ENCODE results near the gene RPL26. TPM values are rescaled to one million over a fixed set of nuclear protein-coding genes. Genes with fewer than 3 reads are reported as not detected.
A peak's percentile ranks its signal among the peaks of the same experiment; 100 is the strongest.
"Not testable (repeated sequence)": the region's sequence is repeated elsewhere in the genome, so short reads cannot be mapped to it uniquely, and the experiment has no call there.

RPL26 gene
- total RNA-seq, 1 experiment from 2014 or later: 2,200 TPM

- Histone ChIP-seq H3K27me3 (replicated peaks) (no peaks in the 10 kb centered on the region), H3K4me3 (no peak overlapping the region), H3K9me3 (replicated peaks) (no peaks in the 10 kb centered on the region; the same call in 1 of the 2 replicates), H3K4me1 (replicated peaks) (0 out of 2 replicates have a peak, but pooled peaks cover 3% of the 10 kb centered on the region), H3K36me3 (no peaks in the 10 kb centered on the region), H3K27ac (no peak overlapping the region)
- peak; percentile 58 to 83 for DNase-seq (ENCODE audit: low read depth in 1 of 2, low spot score in 2 of 2)
These were observed 27.2 kb upstream of the RPL26 start for GRCh38 chr17:8409966-8410882.

GRCh38 chr17:8408371-8408770, 25.4 kb upstream of the RPL26 start:
- Histone ChIP-seq H3K4me3 (no peak overlapping the region), H3K27ac (no peak overlapping the region), H3K27me3 (replicated peaks) (no peaks in the 10 kb centered on the region), H3K9me3 (replicated peaks) (no peaks in the 10 kb centered on the region; the same call in 1 of the 2 replicates), H3K36me3 (no peaks in the 10 kb centered on the region), H3K4me1 (replicated peaks) (0 out of 2 replicates have a peak, but pooled peaks cover 3% of the 10 kb centered on the region)
- DNase-seq (ENCODE audit: low read depth in 1 of 2, low spot score in 2 of 2): no peak

- no peak overlapping the region for H3K4me3 ChIP-seq
- no peaks in the 10 kb centered on the region for H3K27me3 ChIP-seq (replicated peaks)
- H3K9me3 ChIP-seq (replicated peaks): no peaks in the 10 kb centered on the region; the same call in 1 of the 2 replicates
- 0 out of 2 replicates have a peak, but pooled peaks cover 3% of the 10 kb centered on the region for H3K4me1 ChIP-seq (replicated peaks)
- H3K27ac ChIP-seq: no peak overlapping the region
- DNase-seq (ENCODE audit: low read depth in 1 of 2, low spot score in 2 of 2): no peak
- no peaks in the 10 kb centered on the region for H3K36me3 ChIP-seq
These were observed 23.2 kb upstream of the RPL26 start for GRCh38 chr17:8406174-8406573.

- Histone ChIP-seq H3K9me3 (replicated peaks) (no peaks in the 10 kb centered on the region), H3K4me1 (replicated peaks) (0 out of 2 replicates have a peak, but pooled peaks cover 2% of the 10 kb centered on the region), H3K4me3 (no peak overlapping the region), H3K27ac (no peak overlapping the region), H3K27me3 (replicated peaks) (no peaks in the 10 kb centered on the region), H3K36me3 (no peaks in the 10 kb centered on the region)
- DNase-seq (ENCODE audit: low read depth in 1 of 2, low spot score in 2 of 2): no peak
These were observed 22.6 kb upstream of the RPL26 start for GRCh38 chr17:8405499-8406016.

- DNase-seq (ENCODE audit: low read depth in 1 of 2, low spot score in 2 of 2): no peak
- Histone ChIP-seq H3K4me1 (replicated peaks) (no peaks in the 10 kb centered on the region), H3K9me3 (replicated peaks) (no peaks in the 10 kb centered on the region), H3K4me3 (no peak overlapping the region), H3K27me3 (replicated peaks) (no peaks in the 10 kb centered on the region), H3K27ac (no peak overlapping the region), H3K36me3 (no peaks in the 10 kb centered on the region)
These were observed 20.0 kb upstream of the RPL26 start for GRCh38 chr17:8402921-8403536.

GRCh38 chr17:8401107-8401506, 18.1 kb upstream of the RPL26 start:
- Histone ChIP-seq H3K27me3 (replicated peaks) (no peaks in the 10 kb centered on the region), H3K9me3 (replicated peaks) (no peaks in the 10 kb centered on the region), H3K27ac (no peak overlapping the region), H3K4me3 (no peak overlapping the region), H3K36me3 (no peaks in the 10 kb centered on the region), H3K4me1 (replicated peaks) (no peaks in the 10 kb centered on the region)
- DNase-seq (ENCODE audit: low read depth in 1 of 2, low spot score in 2 of 2): no peak

GRCh38 chr17:8398980-8399379, 16.0 kb upstream of the RPL26 start:
- no peak for DNase-seq (ENCODE audit: low read depth in 1 of 2, low spot score in 2 of 2)
- no peak overlapping the region for H3K27ac ChIP-seq
- no peaks in the 10 kb centered on the region for H3K9me3 ChIP-seq (replicated peaks)
- H3K27me3 ChIP-seq (replicated peaks): 0 out of 2 replicates have a peak, but pooled peaks cover 3% of the 10 kb centered on the region
- no peak overlapping the region for H3K4me3 ChIP-seq
- H3K4me1 ChIP-seq (replicated peaks): no peaks in the 10 kb centered on the region
- no peaks in the 10 kb centered on the region for H3K36me3 ChIP-seq

GRCh38 chr17:8397636-8398035, 14.6 kb upstream of the RPL26 start, which contains the start of gene RNF222:
TSS of gene RNF222 (minus strand) at chr17:8397827. CDS start at chr17:8393461, 4,366 bp downstream.
- no peak for DNase-seq (ENCODE audit: low read depth in 1 of 2, low spot score in 2 of 2)
- H3K9me3 ChIP-seq (replicated peaks): no peaks in the 10 kb centered on the region
- H3K27me3 ChIP-seq (replicated peaks): 0 out of 2 replicates have a peak, but pooled peaks cover 3% of the 10 kb centered on the region
- H3K27ac ChIP-seq: no peak within 1 kb of the TSS
- H3K4me1 ChIP-seq (replicated peaks): 0 out of 2 replicates have a peak, but pooled peaks cover 6% of the 10 kb centered on the region
- no peak within 1 kb of the TSS for H3K4me3 ChIP-seq
- H3K36me3 ChIP-seq: no peaks in the 10 kb centered on the region

- DNase-seq (ENCODE audit: low read depth in 1 of 2, low spot score in 2 of 2): not testable (repeated sequence)
These were observed 11.5 kb upstream of the RPL26 start for GRCh38 chr17:8394497-8394896.

GRCh38 chr17:8393470-8394231, 10.7 kb upstream of the RPL26 start:
- DNase-seq (ENCODE audit: low read depth in 1 of 2, low spot score in 2 of 2): no peak
- Histone ChIP-seq H3K4me1 (replicated peaks) (peaks cover 12% of the 10 kb centered on the region), H3K4me3 (no peak overlapping the region), H3K27me3 (replicated peaks) (0 out of 2 replicates have a peak, but pooled peaks cover 3% of the 10 kb centered on the region), H3K36me3 (no peaks in the 10 kb centered on the region), H3K9me3 (replicated peaks) (no peaks in the 10 kb centered on the region), H3K27ac (no peak overlapping the region)

More at GRCh38 chr17:8394497-8394896, 11.5 kb upstream of the RPL26 start:
- H3K9me3 ChIP-seq (replicated peaks); H3K27ac ChIP-seq; H3K4me3 ChIP-seq; H3K36me3 ChIP-seq; H3K27me3 ChIP-seq (replicated peaks): not testable (repeated sequence)
- peaks cover 12% of the 10 kb centered on the region for H3K4me1 ChIP-seq (replicated peaks)

- Histone ChIP-seq H3K4me1 (replicated peaks) (peaks cover 12% of the 10 kb centered on the region), H3K27ac (no peak overlapping the region), H3K4me3 (no peak overlapping the region), H3K27me3 (replicated peaks) (0 out of 2 replicates have a peak, but pooled peaks cover 3% of the 10 kb centered on the region), H3K9me3 (replicated peaks) (no peaks in the 10 kb centered on the region), H3K36me3 (no peaks in the 10 kb centered on the region)
- no peak for DNase-seq (ENCODE audit: low read depth in 1 of 2, low spot score in 2 of 2)
These were observed 9.9 kb upstream of the RPL26 start for GRCh38 chr17:8392674-8393469.

- Histone ChIP-seq H3K27me3 (replicated peaks) (0 out of 2 replicates have a peak, but pooled peaks cover 3% of the 10 kb centered on the region), H3K9me3 (replicated peaks) (no peaks in the 10 kb centered on the region), H3K4me1 (replicated peaks) (peaks cover 12% of the 10 kb centered on the region), H3K4me3 (no peak overlapping the region), H3K36me3 (no peaks in the 10 kb centered on the region), H3K27ac (no peak overlapping the region)
- no peak for DNase-seq (ENCODE audit: low read depth in 1 of 2, low spot score in 2 of 2)
These were observed 9.3 kb upstream of the RPL26 start for GRCh38 chr17:8392274-8392673.

Data from SJSA1 (cell line).